ENCODE data around the gene NOTCH1.

The NOTCH1 gene

GRCh38 chr9:136472640-136473353 lies 73.1 kb downstream of the NOTCH1 start:
- no peak for TF ChIP-seq GATA3 (IDR thresholded peaks at IDR 0.05; ENCODE audit: low read depth, low read length)
- no peak for TF ChIP-seq GATA2 (IDR thresholded peaks at IDR 0.05; ENCODE audit: low read depth, low read length)

- TF ChIP-seq GATA2 (IDR thresholded peaks at IDR 0.05; ENCODE audit: low read depth, low read length) (no peak), GATA3 (IDR thresholded peaks at IDR 0.05; ENCODE audit: low read depth, low read length) (no peak)
Observed at GRCh38 chr9:136471802-136472487, 73.9 kb downstream of the NOTCH1 start.

GRCh38 chr9:136470792-136471469 lies 74.9 kb downstream of the NOTCH1 start:
- TF ChIP-seq GATA2 (IDR thresholded peaks at IDR 0.05; ENCODE audit: low read depth, low read length) (no peak), GATA3 (IDR thresholded peaks at IDR 0.05; ENCODE audit: low read depth, low read length) (no peak)

- TF ChIP-seq GATA2 (IDR thresholded peaks at IDR 0.05; ENCODE audit: low read depth, low read length), result no peak
- no peak for TF ChIP-seq GATA3 (IDR thresholded peaks at IDR 0.05; ENCODE audit: low read depth, low read length)
Observed at GRCh38 chr9:136470356-136470755, 75.5 kb downstream of the NOTCH1 start.

- TF ChIP-seq GATA2 (IDR thresholded peaks at IDR 0.05; ENCODE audit: low read depth, low read length) (no peak), GATA3 (IDR thresholded peaks at IDR 0.05; ENCODE audit: low read depth, low read length) (no peak)
Observed at GRCh38 chr9:136467766-136468165, 78.1 kb downstream of the NOTCH1 start.

GRCh38 chr9:136466155-136466541 lies 79.7 kb downstream of the NOTCH1 start:
- TF ChIP-seq GATA2 (IDR thresholded peaks at IDR 0.05; ENCODE audit: low read depth, low read length) (no peak), GATA3 (IDR thresholded peaks at IDR 0.05; ENCODE audit: low read depth, low read length) (no peak)

- TF ChIP-seq GATA2 (IDR thresholded peaks at IDR 0.05; ENCODE audit: low read depth, low read length) (no peak), GATA3 (IDR thresholded peaks at IDR 0.05; ENCODE audit: low read depth, low read length) (no peak)
Observed at GRCh38 chr9:136465500-136466154, 80.2 kb downstream of the NOTCH1 start.

- TF ChIP-seq GATA3 (IDR thresholded peaks at IDR 0.05; ENCODE audit: low read depth, low read length) (no peak), GATA2 (IDR thresholded peaks at IDR 0.05; ENCODE audit: low read depth, low read length) (no peak)
Observed at GRCh38 chr9:136464241-136464640, 81.6 kb downstream of the NOTCH1 start.

GRCh38 chr9:136463578-136463977 lies 82.3 kb downstream of the NOTCH1 start:
- TF ChIP-seq GATA2 (IDR thresholded peaks at IDR 0.05; ENCODE audit: low read depth, low read length), result no peak

- no peak for TF ChIP-seq GATA3 (IDR thresholded peaks at IDR 0.05; ENCODE audit: low read depth, low read length)
- TF ChIP-seq GATA2 (IDR thresholded peaks at IDR 0.05; ENCODE audit: low read depth, low read length), result no peak
Observed at GRCh38 chr9:136462664-136463063, 83.2 kb downstream of the NOTCH1 start.

GRCh38 chr9:136460772-136461325 lies 85.0 kb downstream of the NOTCH1 start:
- TF ChIP-seq GATA2 (IDR thresholded peaks at IDR 0.05; ENCODE audit: low read depth, low read length), result no peak
- no peak for TF ChIP-seq GATA3 (IDR thresholded peaks at IDR 0.05; ENCODE audit: low read depth, low read length)

GRCh38 chr9:136459425-136459824 lies 86.4 kb downstream of the NOTCH1 start:
- no peak for TF ChIP-seq GATA2 (IDR thresholded peaks at IDR 0.05; ENCODE audit: low read depth, low read length)
- no peak for TF ChIP-seq GATA3 (IDR thresholded peaks at IDR 0.05; ENCODE audit: low read depth, low read length)

GRCh38 chr9:136457326-136457725 lies 88.5 kb downstream of the NOTCH1 start:
- no peak for TF ChIP-seq GATA2 (IDR thresholded peaks at IDR 0.05; ENCODE audit: low read depth, low read length)
- TF ChIP-seq GATA3 (IDR thresholded peaks at IDR 0.05; ENCODE audit: low read depth, low read length), result no peak

- TF ChIP-seq GATA2 (IDR thresholded peaks at IDR 0.05; ENCODE audit: low read depth, low read length) (no peak), GATA3 (IDR thresholded peaks at IDR 0.05; ENCODE audit: low read depth, low read length) (no peak)
Observed at GRCh38 chr9:136456258-136456657, 89.6 kb downstream of the NOTCH1 start.
